Epithelial cell of proximal tubule (primary cell): ENCODE results near the gene NTHL1. TPM values are rescaled to one million over a fixed set of nuclear protein-coding genes. Genes with fewer than 3 reads are reported as not detected.

Experiments used
- DNase-seq: peaks from one replicate; pipeline ENCODE4 v3.0.0-alpha.2; 2011; ENCODE audit warnings: low read depth
- H3K4me3 ChIP-seq: 2 replicates; pipeline ENCODE4 v1.5.1; 2011; ENCODE audit warnings: low read depth, mild to moderate bottlenecking, low read length
- CTCF ChIP-seq: conservative IDR thresholded peaks from 2 replicates; pipeline ENCODE4 v1.5.1; 2012; ENCODE audit warnings: low read depth, mild to moderate bottlenecking, low read length
- total RNA-seq: library from RNA; depleted of rRNA; stranded (reverse); fragments of >200 nt; gene quantifications from 2 replicates; pipeline ENCODE4 v1.2.3, GENCODE V29; 2015

Gene NTHL1
- total RNA-seq, 1 donor from 2014 or later, result 61.2 TPM

GRCh38 chr16:2028146-2028545, 19.5 kb downstream of the NTHL1 start:
- H3K4me3 ChIP-seq, result no peak overlapping the region
- DNase-seq, result no peak
- no peak for TF ChIP-seq CTCF

DNA sequence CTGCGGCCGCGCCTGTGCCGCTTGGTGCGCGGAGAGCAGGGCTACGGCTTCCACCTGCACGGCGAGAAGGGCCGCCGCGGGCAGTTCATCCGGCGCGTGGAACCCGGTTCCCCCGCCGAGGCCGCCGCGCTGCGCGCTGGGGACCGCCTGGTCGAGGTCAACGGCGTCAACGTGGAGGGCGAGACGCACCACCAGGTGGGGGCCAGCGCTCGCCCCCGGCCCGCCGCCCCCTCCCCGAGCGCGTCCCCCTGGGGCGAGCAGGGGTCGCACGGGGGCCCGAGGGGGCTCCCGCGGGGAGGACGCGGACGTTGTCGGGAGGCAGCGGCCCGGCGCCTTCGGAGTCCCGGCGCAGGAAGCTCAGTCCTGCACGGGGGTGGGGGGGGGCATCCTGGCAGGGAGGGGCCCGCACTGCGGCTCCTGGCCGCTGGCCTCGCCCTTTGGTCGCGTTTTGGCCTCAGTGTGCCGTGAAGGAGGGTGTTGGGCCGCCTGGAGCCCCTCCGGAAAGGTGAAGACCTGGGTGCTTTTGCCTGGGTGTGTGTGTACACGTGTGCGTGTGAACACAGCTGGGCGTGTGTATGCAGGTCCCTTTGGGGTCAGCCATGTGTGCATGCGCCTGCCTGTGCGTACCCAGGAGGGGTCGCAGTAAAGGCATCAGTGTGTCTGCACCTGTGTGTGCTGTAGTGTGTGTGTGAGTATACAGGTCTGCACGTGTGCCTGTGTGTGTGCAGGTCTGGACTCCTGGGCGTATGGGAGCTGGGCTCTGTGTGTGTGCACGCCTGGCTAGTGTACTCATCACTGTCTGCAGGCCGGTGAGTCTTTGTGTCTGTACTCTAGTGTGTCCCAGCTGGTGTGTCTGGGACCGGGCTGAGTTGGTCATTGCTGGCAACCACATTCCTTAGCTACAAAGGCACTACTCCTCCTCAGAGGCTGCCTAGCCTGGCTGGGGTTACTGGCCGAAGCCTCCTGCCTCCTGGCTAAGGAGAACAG, 20.3 kb downstream of the NTHL1 start:
- DNase-seq, result no peak
- no peak for TF ChIP-seq CTCF
- peak overlapping the region; percentile 59 for H3K4me3 ChIP-seq

GRCh38 chr16:2026461-2027023, 21.1 kb downstream of the NTHL1 start, which contains the start of gene NHERF2:
NHERF2 (plus strand) TSS chr16:2026902; CDS start chr16:2027006, 104 bp downstream.
- no peak for DNase-seq
- H3K4me3 ChIP-seq, result peak within 1 kb of the TSS; percentile 59
- no peak for TF ChIP-seq CTCF

- H3K4me3 ChIP-seq, result peak overlapping the region; percentile 50
- DNase-seq, result no peak
- no peak for TF ChIP-seq CTCF
These were observed 21.7 kb downstream of the NTHL1 start for GRCh38 chr16:2025878-2026460.

DNA sequence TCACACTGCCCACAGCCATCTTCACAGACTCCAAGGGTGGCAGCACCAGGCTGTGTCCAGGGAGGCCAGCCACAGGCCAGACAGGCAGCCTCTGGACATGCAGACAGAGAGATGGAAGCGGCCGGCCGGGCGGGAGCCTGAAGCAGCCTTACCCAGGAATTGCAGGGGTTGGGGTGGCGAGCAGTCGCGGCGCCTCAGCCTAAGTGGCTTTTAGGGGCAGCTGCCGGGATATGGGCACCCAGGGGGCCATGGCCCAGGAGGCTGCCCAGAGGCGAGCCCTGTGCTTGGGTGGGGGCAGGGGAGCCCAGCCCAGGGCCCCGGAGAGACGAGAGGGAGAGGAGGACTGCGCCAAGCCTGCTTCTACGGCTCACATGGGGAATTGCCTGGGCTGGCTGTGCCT, 22.4 kb downstream of the NTHL1 start:
- H3K4me3 ChIP-seq, result no peak overlapping the region
- no peak for DNase-seq
- no peak for TF ChIP-seq CTCF

DNA sequence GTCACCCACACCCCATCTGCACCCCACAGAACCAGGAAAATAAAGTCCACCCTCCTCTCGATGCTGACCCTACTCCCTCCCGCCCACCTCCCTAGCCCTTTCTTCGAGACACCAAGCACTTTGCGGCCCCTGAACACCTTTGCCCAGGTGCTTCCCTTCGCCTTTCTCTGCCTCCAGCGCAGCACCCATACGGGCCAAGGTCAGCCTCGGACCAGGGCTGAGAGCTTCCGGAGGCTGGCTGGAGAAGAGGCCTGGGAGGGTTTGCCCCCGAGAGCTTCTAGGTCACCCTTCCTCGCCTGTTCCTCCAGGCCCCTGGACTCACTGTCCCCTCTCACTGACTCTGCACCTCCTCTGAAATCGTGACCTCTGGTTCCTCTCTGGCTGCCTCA, 23.6 kb downstream of the NTHL1 start:
- no peak for TF ChIP-seq CTCF
- no peak for DNase-seq
- no peak overlapping the region for H3K4me3 ChIP-seq
